Measurements from ENCODE around the gene TNS1. TPM values are rescaled to one million over a fixed set of nuclear protein-coding genes. Genes with fewer than 3 reads are reported as not detected.

Gene TNS1
- total RNA-seq, 1 experiment from 2014 or later, result 3.4 TPM

- no peak overlapping the region for H4K91ac ChIP-seq (ENCODE audit: insufficient read length, low read depth, low read length)
- no peak overlapping the region for H3K4ac ChIP-seq (ENCODE audit: low read depth, low read length)
- no peak overlapping the region for H3K27ac ChIP-seq (ENCODE audit: insufficient read length, low read depth, low read length)
- no peak overlapping the region for H3K14ac ChIP-seq (ENCODE audit: insufficient read depth, low read length)
- H3K4me2 ChIP-seq (ENCODE audit: insufficient read depth, insufficient read length, low read length), result no peak overlapping the region
- Mint-ChIP-seq H3K4me3 (no peak overlapping the region), H3K4me1 (peaks cover 29 to 33% of the 10 kb centered on the region in 2 experiments), H3K36me3 (ENCODE audit: insufficient read depth in 1 of 3, low read depth in 3 of 3) (no peaks in the 10 kb centered on the region), H3K27ac (no peak overlapping the region; a peak in 1 of 7 replicates), H3K9me3 (no peaks in the 10 kb centered on the region), H3K27me3 (ENCODE audit: low read depth) (peaks cover 7% of the 10 kb centered on the region)
- H2AK5ac ChIP-seq (ENCODE audit: insufficient read length, low read length), result no peak overlapping the region
- H3K56ac ChIP-seq (ENCODE audit: insufficient read length, low read depth, low read length), result no peak overlapping the region
- DNase-seq, result no peak
- H2AFZ ChIP-seq (ENCODE audit: low read length), result no peak overlapping the region
- H3K23me2 ChIP-seq (ENCODE audit: insufficient read length, low read depth, low read length, poor library complexity, severe bottlenecking), result no peaks in the 10 kb centered on the region
- no peak overlapping the region for H4K5ac ChIP-seq (ENCODE audit: insufficient read length, low read depth, low read length)
- no peak overlapping the region for H2BK20ac ChIP-seq (ENCODE audit: low read depth, low read length, poor library complexity, severe bottlenecking)
- H4K8ac ChIP-seq (replicated peaks; ENCODE audit: insufficient read length, low read depth, low read length), result no peak overlapping the region
- no peak overlapping the region for H2BK5ac ChIP-seq (ENCODE audit: insufficient read length, low read length)
- H2BK12ac ChIP-seq (ENCODE audit: insufficient read length, low read depth, low read length), result no peak overlapping the region
- no peak for TF ChIP-seq CTCF (conservative IDR thresholded peaks at IDR 0.05)
- no peaks in the 10 kb centered on the region for H3K27me3 ChIP-seq (ENCODE audit: insufficient read depth, low read length)
- H4K20me1 ChIP-seq (ENCODE audit: control insufficient read depth, insufficient read depth, insufficient read length), result no peaks in the 10 kb centered on the region
- no peak overlapping the region for H3K9ac ChIP-seq (ENCODE audit: extremely low read depth, insufficient read length, low read length)
- H3K79me2 ChIP-seq (ENCODE audit: insufficient read depth, low read length), result no peaks in the 10 kb centered on the region
- no peak overlapping the region for H2BK120ac ChIP-seq (ENCODE audit: low read depth, low read length, poor library complexity, severe bottlenecking)
- no peak overlapping the region for H3T11ph ChIP-seq (ENCODE audit: low read length)
- H2BK15ac ChIP-seq (ENCODE audit: low read depth, low read length), result no peak overlapping the region
- no CpG with 5 or more reads among the region's 11 CpGs for WGBS (ENCODE audit: extremely low coverage, insufficient read length, low lambda C conversion rate)
- no peaks in the 10 kb centered on the region for H3K79me1 ChIP-seq (ENCODE audit: insufficient read depth, low read depth, low read length, poor library complexity, severe bottlenecking)
- no peak overlapping the region for H3K23ac ChIP-seq (ENCODE audit: insufficient read length, low read depth, low read length)
- H3K18ac ChIP-seq (ENCODE audit: insufficient read length, low read depth, low read length), result no peak overlapping the region
- no peaks in the 10 kb centered on the region for H3K9me3 ChIP-seq (ENCODE audit: control insufficient read depth, low read depth, low read length)
- H3K4me1 ChIP-seq (ENCODE audit: insufficient read depth, low read length), result peaks cover 11% of the 10 kb centered on the region; the same call in 1 of the 2 replicates
These were observed 61.5 kb downstream of the TNS1 start for GRCh38 chr2:217941339-217941738.
